ENCODE measurements around the gene CABLES2.

DNA sequence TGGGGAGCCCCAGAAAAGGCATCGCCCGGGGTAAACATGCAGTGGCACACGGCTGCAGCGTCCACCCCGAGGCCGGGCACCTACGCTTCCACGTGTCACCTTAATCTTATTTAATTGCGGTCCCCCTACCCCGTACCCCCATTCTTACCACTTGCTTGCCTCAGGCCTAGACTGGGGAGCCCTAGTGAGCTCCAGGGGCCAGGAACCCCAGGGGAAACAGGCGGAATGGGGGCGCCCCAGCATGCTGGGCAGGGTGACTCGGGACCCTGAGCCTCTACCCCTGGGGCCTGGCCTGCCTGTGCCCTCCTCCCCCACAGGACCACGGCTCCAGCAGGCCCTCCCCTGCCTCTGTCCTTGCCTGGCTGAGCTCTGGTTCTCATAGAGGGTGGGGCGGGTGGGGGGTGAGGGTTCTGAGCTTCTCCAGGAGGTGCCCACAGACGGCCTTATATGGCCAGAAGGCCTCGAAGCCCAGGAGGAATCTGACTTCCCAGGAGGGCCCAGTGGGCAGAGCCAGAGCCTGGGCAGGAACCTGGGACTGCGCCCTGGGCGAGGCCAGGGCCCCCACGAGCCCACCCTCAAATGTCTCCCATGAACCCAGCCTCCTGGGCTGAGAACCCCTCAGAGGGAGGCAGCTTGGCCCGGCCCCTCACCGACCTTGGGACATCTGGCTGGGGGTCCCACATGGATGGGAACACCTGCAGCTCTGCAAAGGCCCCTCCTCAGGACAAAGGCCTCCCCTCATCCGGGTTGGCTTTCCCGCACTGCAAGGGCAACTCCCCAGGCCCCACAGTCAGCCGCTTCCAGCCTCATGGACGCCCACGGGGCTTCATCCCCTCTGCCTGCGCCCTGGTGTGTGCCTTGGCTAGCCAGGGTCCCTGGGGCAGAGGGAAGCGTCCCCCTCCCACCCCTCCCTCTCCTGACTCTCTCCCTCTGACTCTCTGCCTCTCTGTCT lies 34.8 kb downstream of the CABLES2 start:
- TF ChIP-seq EZH2 (IDR thresholded peaks at IDR 0.05; ENCODE audit: insufficient read depth, poor library complexity, severe bottlenecking) (no peak), EZH2phosphoT487 (IDR thresholded peaks at IDR 0.05; ENCODE audit: insufficient read depth, low read depth) (no peak)

All from GM23248 (cell line).